Activated naive CD4-positive, alpha-beta T cell treated with anti-CD3 and anti-CD28 coated beads, Interleukin-2, amount 50 U/mL, for 72 hours (primary cell): Measurements from ENCODE around the gene PDYN. TPM values are rescaled to one million over a fixed set of nuclear protein-coding genes. Genes with fewer than 3 reads are reported as not detected.

Source experiments
- ATAC-seq, 2 donors: fragments of 150-1000 bp; cut with Tn5 transposase; 2 replicates each; pipeline ENCODE4 v1.10.0; 2021; ENCODE audit warnings: mild to moderate bottlenecking in 2 of 2, moderate library complexity in 2 of 2
- DNase-seq, 2 donors: peaks; one replicate each; pipeline ENCODE4 v3.0.0; 2021 to 2022; ENCODE audit warnings: low spot score in 2 of 2
- H3K27ac Mint-ChIP-seq, 2 donors: one replicate each; pipeline ENCODE4 v1.8.0; 2022; ENCODE audit warnings: mild to moderate bottlenecking in 2 of 2, mixed read lengths in 2 of 2
- H3K36me3 Mint-ChIP-seq, 2 donors: one replicate each; pipeline ENCODE4 v1.8.0; 2022; ENCODE audit warnings: mixed read lengths in 2 of 2
- H3K9me3 Mint-ChIP-seq, 2 donors: one replicate each; pipeline ENCODE4 v1.8.0; 2022; ENCODE audit warnings: mixed read lengths in 2 of 2
- total RNA-seq, 2 donors: library from RNA; stranded (reverse); gene quantifications; one replicate each; pipeline ENCODE4 v1.2.3, GENCODE V29; 2022

The PDYN gene
- total RNA-seq, 2 donors from 2014 or later: not detected

DNA sequence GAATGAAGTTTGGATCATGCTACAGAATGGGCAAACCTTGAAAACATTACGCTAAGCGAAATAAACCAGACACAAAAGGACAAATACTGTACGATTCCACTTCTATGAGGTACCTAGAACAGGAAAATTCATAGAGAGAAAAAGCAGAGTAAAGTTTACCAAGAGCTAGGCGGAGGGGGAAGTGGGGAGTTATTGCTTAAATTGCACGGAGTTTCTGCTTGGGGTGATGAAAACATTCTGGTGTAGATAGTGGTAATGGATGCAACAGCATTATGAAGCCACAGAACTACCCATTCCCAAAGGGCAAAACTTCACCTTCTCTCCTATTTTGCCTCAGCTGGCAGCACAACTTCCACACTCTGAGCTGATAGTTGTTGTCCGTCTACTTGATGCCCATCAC, 6.4 kb upstream of the PDYN start:
- Mint-ChIP-seq H3K9me3 (no peaks in the 10 kb centered on the region), H3K36me3 (no peaks in the 10 kb centered on the region), H3K27ac (no peak overlapping the region)
- DNase-seq: no peak
- ATAC-seq: no peak

DNA sequence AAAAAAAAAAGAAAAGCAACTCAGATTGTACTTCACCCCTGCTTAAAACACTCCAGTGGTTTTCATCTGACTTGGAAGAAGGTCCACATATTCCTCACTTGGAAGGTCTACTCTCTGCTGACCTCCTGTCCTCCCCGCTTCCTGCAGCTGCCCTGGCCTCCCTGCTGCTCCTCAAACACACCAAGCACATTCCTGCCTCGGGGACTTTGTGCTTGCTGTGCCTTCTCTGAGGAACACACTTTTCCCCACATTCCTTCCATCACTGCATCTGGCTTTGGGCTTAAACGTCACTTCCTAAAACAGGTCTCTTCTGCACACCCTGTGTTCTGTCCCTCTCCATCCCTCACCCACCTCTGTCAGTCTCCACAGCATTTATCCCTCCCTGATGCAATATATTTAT, 4.9 kb upstream of the PDYN start:
- no peaks in the 10 kb centered on the region for H3K36me3 Mint-ChIP-seq
- no peak for ATAC-seq
- no peak for DNase-seq
- H3K9me3 Mint-ChIP-seq: no peaks in the 10 kb centered on the region
- no peak overlapping the region for H3K27ac Mint-ChIP-seq

DNA sequence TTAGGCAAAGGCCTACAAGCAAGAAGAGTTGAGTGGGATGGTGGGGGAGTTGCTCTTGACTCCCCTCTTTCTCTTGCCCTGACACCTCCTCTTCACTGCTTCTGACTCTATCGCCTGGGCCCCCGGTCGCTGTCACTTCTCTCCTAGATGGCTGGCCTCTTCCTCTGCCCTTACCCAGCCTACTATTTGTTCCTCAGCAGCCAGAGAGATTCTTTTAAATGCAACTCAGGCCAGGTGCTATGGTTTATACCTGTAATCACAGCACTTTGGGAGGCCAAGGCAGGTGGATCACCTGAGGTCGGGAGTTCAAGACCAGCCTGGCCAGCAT, 4.3 kb upstream of the PDYN start:
- DNase-seq (no peak), ATAC-seq (no peak)
- Mint-ChIP-seq H3K36me3 (no peaks in the 10 kb centered on the region), H3K9me3 (no peaks in the 10 kb centered on the region), H3K27ac (no peak overlapping the region)

DNA sequence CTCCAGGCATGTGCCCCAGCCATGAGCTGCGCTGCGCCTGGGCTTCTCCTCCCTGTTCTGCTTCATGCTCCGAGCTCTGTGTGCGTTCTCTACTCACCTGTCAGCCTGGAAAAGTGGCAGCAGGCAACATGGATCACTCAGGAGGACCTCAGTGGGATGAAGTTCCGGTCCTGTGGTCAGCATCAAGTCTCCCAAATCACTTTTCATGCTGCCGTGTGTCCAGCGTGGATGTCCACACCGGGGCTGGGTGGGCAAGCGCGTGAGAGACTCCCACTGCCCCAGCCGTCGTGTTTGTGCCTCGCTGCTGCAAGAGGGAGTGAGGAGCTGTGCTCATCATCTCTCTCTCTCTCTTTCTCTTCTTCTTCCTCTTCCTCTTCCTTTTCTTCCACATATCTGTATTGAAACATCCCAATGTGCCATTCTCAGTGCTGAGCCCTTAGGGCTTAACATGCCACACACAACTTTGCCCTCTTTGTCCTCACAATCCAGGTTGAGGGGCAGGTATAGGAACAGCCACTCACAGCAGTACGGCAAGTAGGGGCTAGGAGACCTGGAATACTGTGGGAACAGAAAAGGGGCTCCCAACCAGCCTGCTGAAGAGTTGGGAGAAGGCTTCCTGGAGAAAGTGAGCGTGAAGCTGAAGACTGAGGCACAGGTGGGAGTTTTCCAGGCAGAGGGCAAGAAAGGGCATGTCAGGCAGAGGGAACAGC, 3.8 kb upstream of the PDYN start:
- DNase-seq (no peak), ATAC-seq (no peak)
- Mint-ChIP-seq H3K9me3 (no peaks in the 10 kb centered on the region), H3K36me3 (no peaks in the 10 kb centered on the region), H3K27ac (peak overlapping the region in 1 of 2 donors; percentile 31)

DNA sequence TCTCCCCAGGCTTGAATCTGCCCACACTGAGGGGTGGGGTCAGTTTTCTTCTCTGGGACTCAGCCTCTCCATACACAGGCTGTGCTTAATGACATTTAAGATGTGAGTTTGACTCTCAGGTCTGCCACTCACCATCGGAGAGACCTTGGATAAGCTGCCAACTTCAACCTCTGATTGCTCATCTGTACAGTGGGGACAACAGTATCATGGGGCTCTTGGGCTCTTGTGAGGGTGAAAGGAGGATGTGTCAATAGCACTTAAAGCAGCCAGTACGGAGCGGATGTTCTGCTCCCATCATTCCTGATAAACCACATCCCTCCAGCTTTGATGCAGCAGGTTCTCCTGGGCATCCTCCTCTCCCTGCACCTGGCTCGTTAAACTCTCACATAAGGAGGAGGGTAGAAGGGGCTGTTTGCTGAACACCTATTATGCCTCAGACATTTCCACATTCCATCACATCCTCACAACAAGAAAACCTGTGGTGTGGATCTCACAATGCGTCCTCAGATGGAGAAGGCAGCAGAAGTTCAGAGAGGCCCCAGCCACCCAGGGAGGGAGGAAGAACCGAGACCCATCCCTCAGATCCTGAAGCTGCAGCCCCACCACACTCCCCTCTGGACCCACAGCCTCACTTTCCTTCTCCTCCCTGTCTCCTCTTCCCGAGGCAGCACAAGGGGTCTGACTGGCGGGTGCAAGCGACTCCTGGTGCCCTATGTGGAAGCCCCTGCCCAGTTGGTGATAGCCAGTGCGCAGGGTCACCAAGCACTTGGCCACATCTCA, 1.9 kb upstream of the PDYN start:
- Mint-ChIP-seq H3K9me3 (no peaks in the 10 kb centered on the region), H3K27ac (no peak overlapping the region), H3K36me3 (no peaks in the 10 kb centered on the region)
- no peak for DNase-seq
- ATAC-seq: no peak

DNA sequence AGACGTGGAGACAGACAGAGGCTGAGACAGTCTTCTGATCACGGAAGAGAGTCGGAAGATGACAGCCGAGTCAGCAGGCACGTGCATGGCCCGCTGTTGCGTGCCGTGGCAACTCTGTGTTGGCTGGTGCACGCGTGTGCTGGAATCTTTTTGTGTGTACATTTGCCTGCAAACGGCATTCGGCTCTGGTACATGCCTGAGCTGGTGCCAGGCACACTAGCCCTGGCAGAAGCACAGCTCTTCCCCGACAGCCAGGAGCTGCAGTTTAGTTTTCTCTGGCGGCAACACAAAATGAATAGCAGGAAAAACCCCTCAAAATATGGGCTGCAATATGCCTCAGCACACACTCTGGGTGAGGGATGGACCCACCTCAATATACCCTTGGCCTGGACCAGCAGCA, 769 bp upstream of the PDYN start:
- no peak for ATAC-seq
- no peaks in the 10 kb centered on the region for H3K9me3 Mint-ChIP-seq
- no peaks in the 10 kb centered on the region for H3K36me3 Mint-ChIP-seq
- H3K27ac Mint-ChIP-seq: no peak overlapping the region
- DNase-seq: no peak

DNA sequence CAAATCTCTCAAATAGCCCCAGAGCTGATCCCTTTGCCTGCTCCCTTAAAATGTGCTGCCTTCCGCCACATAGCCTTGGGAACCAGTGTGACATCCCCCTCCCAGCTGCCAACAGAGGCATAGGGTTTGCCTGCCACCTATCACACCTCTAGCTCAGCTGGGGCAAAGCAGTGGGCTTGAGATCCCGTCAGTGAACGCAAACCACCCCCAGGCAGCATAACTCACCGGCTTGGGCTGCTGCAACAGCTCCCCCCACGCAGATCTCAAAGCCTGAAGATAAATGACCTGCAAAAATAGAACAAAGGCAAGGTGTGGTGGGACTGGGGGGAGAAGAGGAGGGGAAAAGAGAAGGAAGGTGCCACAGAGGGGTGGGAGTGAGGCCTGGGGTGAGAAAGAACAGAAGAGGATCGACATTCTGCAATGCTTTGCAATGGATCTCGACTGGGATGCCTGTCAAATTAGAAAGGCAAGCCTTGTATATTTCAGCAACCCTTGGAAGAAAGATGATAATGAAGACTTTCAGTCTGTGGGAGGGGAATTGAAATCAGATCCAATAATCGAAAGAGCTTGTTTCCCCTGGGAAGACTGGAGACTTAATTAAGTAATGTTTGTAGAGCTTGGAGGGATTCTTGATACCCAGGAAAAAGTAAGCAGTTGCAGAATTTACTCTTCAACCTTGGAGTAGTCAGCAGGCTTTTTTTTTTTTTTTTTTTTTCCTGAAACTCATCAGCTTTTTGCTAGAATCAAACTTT, 1.3 kb downstream of the PDYN start:
- ATAC-seq (no peak), DNase-seq (no peak)
- H3K9me3 Mint-ChIP-seq: no peaks in the 10 kb centered on the region
- H3K27ac Mint-ChIP-seq: no peak overlapping the region
- H3K36me3 Mint-ChIP-seq: no peaks in the 10 kb centered on the region

DNA sequence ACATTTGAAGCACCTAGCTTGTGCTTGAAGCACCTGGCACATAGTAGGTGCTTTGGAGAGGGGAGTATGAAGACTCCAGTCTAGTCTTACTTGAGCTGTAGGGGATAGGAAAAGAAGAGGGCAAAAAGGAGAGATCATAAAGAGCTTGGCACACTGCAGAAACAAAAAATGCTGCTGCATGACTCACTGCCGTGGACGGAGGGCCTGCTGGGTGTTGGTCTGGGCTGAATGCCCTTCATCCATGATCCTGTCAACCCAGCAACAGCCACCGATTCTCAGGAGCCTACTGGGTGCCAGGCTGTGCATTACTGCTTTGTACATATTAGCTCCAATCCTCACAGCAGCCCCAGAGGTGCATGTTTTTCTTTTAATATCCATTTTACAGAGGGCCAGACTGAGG, 6.0 kb downstream of the PDYN start:
- no peak for DNase-seq
- Mint-ChIP-seq H3K9me3 (no peaks in the 10 kb centered on the region), H3K36me3 (no peaks in the 10 kb centered on the region), H3K27ac (no peak overlapping the region)
- ATAC-seq: no peak

DNA sequence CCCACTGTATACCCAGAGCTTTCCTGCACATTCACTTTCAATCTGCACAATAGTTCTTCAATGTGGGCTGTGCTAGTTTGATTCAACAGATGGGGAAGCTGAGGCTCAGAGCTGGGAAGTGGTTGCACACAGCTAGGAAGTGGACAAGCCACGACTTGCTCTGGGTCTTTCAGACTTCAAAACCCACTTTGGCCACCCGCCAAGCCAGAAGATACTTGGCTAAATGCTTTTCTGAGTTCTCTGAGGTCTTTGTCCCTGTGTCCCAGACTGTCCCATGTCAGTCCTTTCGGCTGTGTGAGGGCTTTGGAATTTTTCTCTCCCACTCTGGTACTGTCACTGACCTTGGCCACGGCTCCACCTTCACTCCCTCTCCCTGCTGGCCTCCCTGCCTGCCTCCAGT, 10.6 kb downstream of the PDYN start:
- H3K9me3 Mint-ChIP-seq: no peaks in the 10 kb centered on the region
- ATAC-seq (no peak), DNase-seq (no peak)
- no peaks in the 10 kb centered on the region for H3K36me3 Mint-ChIP-seq
- no peak overlapping the region for H3K27ac Mint-ChIP-seq

DNA sequence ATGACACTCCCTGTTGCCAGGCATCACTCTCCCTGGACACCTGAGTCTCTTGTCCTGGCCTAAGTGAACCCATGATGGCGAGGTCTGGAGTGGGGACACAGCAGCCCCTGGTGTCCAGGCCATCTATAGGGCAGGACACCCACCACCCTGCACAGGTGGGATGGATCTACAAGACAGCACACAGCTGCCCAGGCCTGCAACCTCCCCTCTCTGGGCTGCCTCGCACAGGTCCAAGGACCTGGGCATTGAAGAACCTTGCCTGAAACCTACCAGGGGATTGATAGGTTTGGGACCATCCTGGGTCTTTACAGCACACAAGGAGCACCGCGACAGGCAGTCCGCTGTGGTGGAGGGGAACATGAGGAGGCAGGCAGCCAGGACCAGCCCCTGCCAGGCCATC, 11.2 kb downstream of the PDYN start:
- H3K9me3 Mint-ChIP-seq: no peaks in the 10 kb centered on the region
- no peak for ATAC-seq

DNA sequence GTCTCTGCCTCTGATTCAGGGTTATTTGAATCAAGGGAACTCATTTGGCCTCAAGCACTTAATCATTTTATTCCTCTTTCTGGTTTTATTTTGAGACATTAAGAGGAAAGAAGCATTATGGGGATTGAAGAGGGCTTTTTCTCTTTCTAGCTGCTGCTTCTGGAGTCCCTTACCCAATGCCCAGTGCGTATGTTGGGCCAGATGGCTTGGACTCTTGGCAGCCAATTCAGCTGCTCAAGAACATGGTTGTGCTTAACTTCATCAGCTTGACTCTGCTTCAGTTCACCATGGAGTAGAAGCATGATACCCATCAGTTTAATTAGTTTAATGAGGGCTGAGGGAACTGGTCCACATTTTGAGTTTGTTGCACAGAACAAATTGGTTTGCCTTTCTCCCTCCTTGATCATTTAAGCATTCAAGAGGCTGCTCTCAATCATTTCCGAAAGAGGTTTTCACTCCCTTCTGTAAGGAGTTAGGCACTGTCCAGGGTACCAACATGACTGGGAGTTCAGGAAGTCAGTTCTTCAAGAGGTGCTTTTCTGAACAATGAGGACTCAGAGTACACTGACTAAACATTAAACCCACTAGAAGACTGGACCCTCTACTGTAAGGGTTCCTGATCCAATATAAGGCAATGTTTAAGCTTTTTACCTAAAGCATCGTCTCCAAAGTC, 14.6 kb downstream of the PDYN start:
- Mint-ChIP-seq H3K9me3 (no peaks in the 10 kb centered on the region), H3K27ac (no peak overlapping the region), H3K36me3 (no peaks in the 10 kb centered on the region)
- ATAC-seq: no peak
- no peak for DNase-seq

More for the DNA sequence above, 11.2 kb downstream of the PDYN start:
- H3K27ac Mint-ChIP-seq: no peak overlapping the region
- no peak for DNase-seq
- no peaks in the 10 kb centered on the region for H3K36me3 Mint-ChIP-seq

DNA sequence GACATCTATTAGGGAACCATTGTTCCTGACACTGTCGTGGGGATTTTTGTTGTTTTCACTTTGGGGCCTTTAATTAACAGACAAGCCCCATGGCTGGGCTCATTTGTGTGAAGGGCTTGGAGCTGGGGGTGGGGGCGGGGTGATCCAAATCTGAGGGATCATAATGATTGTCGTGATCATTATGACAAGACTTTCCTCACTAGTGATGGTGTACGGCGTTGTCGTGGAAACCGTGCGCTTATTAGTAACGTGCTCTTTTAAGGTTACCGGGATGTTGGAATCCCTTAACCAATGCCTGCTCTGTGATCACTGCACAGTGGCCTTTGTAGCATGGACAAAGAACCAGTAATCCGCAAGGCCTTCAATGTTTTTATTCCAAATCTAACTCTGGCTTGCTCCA, 18.6 kb downstream of the PDYN start:
- ATAC-seq (no peak), DNase-seq (no peak)
- H3K9me3 Mint-ChIP-seq: no peaks in the 10 kb centered on the region
- no peak overlapping the region for H3K27ac Mint-ChIP-seq
- H3K36me3 Mint-ChIP-seq: no peaks in the 10 kb centered on the region

DNA sequence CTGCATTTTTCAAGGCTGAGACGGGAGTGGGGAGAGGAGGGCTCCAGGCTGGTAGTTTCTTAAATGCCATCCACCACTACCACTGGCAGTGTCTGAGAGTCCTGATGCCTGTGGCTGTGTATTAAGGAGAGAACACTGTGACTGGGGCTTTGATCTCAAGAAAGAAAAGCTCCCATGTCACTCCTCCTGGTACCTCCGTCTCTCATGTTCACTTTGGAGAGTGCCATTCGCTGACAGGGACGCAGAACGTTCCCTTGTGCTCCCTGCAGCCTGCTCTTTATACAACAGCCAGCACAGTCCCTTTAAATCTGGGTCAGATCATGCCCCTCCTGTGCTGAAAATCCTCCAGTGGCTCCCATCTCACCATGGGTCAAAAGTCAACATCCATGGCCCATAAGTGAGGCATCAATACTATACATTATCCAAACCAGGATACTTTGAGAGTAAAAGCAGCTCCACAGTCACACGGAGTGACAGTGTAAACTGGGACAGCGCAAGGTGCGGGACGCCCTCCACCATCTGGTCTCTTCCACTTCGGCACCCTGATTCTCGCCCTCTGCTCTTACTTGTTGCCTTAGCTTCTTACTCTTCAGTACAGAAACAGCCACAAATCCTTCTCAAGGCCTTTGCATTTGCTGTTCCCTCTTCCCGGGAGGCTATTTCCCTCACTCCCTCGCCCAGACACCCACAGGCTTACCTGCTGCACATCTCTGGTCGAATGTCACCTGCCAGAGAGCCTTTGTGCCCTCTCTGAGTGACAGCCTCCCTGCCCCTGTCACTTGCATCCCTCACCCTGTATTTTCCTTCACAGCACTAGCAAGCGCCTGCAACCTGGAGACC, 20.0 kb downstream of the PDYN start:
- ATAC-seq (no peak), DNase-seq (no peak)
- no peaks in the 10 kb centered on the region for H3K36me3 Mint-ChIP-seq
- peak overlapping the region in 1 of 2 donors; percentile 8 for H3K27ac Mint-ChIP-seq
- H3K9me3 Mint-ChIP-seq: no peaks in the 10 kb centered on the region

DNA sequence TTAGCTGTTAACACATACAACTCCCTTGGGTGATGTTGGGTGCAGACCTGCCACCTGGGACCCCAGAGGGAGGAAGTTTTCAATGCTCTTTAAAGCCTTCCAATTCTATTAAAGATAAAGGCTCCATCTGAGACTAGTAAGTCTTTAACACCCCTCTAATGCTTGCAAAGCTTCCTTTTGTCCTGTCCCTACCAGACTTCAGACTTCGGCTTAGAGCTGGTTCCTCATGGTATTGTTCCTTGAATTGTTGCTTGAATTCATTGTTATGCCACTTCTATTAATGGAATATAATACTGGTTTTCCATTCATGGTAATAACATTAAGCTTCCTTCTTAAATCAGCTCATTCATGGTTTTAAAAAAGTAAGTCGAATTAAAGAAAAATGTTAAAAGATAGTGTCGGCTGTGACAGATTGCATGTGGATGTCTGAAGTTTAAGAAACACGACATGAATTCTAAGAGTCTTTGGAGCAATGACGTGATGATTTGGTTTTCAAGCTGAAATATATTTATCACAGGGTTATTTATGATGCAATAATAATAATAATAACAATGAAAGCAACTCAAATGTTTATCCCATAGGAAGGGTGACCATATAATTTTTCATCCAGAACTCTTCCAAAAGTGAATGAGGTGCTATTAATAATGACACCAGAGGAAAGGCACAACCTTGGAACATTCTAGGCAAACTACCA, 21.8 kb downstream of the PDYN start:
- no peak for ATAC-seq
- no peaks in the 10 kb centered on the region for H3K9me3 Mint-ChIP-seq
- H3K27ac Mint-ChIP-seq: no peak overlapping the region
- H3K36me3 Mint-ChIP-seq: no peaks in the 10 kb centered on the region
- no peak for DNase-seq

DNA sequence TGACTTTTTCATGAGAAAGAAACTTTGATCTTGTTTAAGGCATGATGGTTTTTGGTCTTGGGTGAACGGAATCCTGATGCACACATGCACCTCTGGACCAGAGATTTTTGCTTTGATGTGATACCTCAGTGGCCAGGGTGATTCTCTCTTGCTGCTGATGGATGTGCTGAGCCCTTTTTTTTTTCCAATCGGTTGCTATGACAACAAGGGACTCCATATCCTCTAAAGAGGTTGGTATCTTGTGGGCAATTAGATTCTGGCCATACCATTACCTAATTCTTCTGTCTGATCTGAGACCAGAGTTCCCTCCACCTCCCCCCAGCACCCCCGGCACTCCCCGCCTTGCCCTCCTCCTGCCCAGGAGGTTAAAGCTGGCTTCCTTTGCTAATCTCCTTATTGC, 24.9 kb downstream of the PDYN start:
- Mint-ChIP-seq H3K36me3 (no peaks in the 10 kb centered on the region), H3K27ac (no peak overlapping the region), H3K9me3 (no peaks in the 10 kb centered on the region)
- ATAC-seq: no peak
- DNase-seq: no peak
